Smooth muscle cell (in vitro differentiated cells): ENCODE results near the gene LAMB3. TPM values are rescaled to one million over a fixed set of nuclear protein-coding genes. Genes with fewer than 3 reads are reported as not detected.
A peak's percentile ranks its signal among the peaks of the same experiment; 100 is the strongest.

Source experiments
- DNase-seq: peaks from one replicate; lab custom pipeline; 2025; ENCODE audit not compliant: unreplicated experiment; lab: John Stamatoyannopoulos, UW
- H2AFZ ChIP-seq: fragments of 200-600 bp; sonication (generic); 2 replicates; pipeline ENCODE4 v1.6.0; 2016; ENCODE audit warnings: antibody characterized with exemption, low read depth, mild to moderate bottlenecking
- H3F3A ChIP-seq: fragments of 200-600 bp; sonication (generic); 2 replicates; pipeline ENCODE4 v1.6.0; 2017; ENCODE audit warnings: antibody characterized with exemption, low read depth
- H3K27ac ChIP-seq: fragments of 200-600 bp; sonication (generic); 2 replicates; pipeline ENCODE4 v1.5.1; 2016; ENCODE audit warnings: low read depth, mild to moderate bottlenecking
- H3K27me3 ChIP-seq: fragments of 200-600 bp; sonication (generic); 2 replicates; pipeline ENCODE4 v1.6.1; 2016; ENCODE audit warnings: low read depth, mild to moderate bottlenecking
- H3K36me3 ChIP-seq: fragments of 200-600 bp; sonication (generic); 2 replicates; pipeline ENCODE4 v1.5.1; 2016; ENCODE audit warnings: low read depth
- H3K4me1 ChIP-seq: fragments of 200-600 bp; sonication (generic); 2 replicates; pipeline ENCODE4 v1.5.1; 2016; ENCODE audit warnings: low read depth
- H3K4me2 ChIP-seq: fragments of 200-600 bp; sonication (generic); 2 replicates; pipeline ENCODE4 v1.6.0; 2016; ENCODE audit warnings: mild to moderate bottlenecking
- H3K4me3 ChIP-seq: fragments of 200-600 bp; sonication (generic); 2 replicates; pipeline ENCODE4 v1.5.1; 2016; ENCODE audit warnings: mild to moderate bottlenecking
- H3K79me2 ChIP-seq: fragments of 200-600 bp; sonication (generic); 2 replicates; pipeline ENCODE4 v1.6.0; 2016; ENCODE audit warnings: low read depth, mild to moderate bottlenecking
- H3K9ac ChIP-seq: fragments of 200-600 bp; sonication (generic); 2 replicates; pipeline ENCODE4 v1.6.0; 2016; ENCODE audit warnings: low read depth
- H3K9me3 ChIP-seq: fragments of 200-600 bp; sonication (generic); replicated peaks from 2 replicates; pipeline ENCODE4 v1.5.1; 2016; ENCODE audit warnings: low read depth
- H4K20me1 ChIP-seq: fragments of 200-600 bp; sonication (generic); 2 replicates; pipeline ENCODE4 v1.6.0; 2016; ENCODE audit warnings: low read depth
- WGBS: methylation state at CpG from one replicate; pipeline ENCODE4 v1.1.7; 2016; ENCODE audit warnings: low lambda C conversion rate; 5-methylcytosine and 5-hydroxymethylcytosine counted together
- polyA plus RNA-seq: library from polyadenylated mRNA; unstranded; fragments of >200 nt; fragmentation: Nextera tagmentation; extraction: Ambion mirVana; gene quantifications from 2 replicates; pipeline ENCODE4 v1.2.1, GENCODE V29; 2016
- total RNA-seq: library from RNA; depleted of rRNA; stranded (reverse); fragments of >200 nt; gene quantifications from 2 replicates; pipeline ENCODE4 v1.2.3, GENCODE V29; 2014
- TF ChIP-seq, protein P1 (sequence below): fragments of 200-600 bp; sonication (generic); IDR thresholded peaks from 2 replicates; pipeline ENCODE4 v1.5.1; 2017; ENCODE audit warnings: borderline replicate concordance, mild to moderate bottlenecking, antibody characterized with exemption; ENCODE audit not compliant: insufficient read depth, poor library complexity, severe bottlenecking

Gene LAMB3
- total and polyA plus RNA-seq, 2 experiments from 2014 or later: 17.0 to 24.0 TPM

DNA sequence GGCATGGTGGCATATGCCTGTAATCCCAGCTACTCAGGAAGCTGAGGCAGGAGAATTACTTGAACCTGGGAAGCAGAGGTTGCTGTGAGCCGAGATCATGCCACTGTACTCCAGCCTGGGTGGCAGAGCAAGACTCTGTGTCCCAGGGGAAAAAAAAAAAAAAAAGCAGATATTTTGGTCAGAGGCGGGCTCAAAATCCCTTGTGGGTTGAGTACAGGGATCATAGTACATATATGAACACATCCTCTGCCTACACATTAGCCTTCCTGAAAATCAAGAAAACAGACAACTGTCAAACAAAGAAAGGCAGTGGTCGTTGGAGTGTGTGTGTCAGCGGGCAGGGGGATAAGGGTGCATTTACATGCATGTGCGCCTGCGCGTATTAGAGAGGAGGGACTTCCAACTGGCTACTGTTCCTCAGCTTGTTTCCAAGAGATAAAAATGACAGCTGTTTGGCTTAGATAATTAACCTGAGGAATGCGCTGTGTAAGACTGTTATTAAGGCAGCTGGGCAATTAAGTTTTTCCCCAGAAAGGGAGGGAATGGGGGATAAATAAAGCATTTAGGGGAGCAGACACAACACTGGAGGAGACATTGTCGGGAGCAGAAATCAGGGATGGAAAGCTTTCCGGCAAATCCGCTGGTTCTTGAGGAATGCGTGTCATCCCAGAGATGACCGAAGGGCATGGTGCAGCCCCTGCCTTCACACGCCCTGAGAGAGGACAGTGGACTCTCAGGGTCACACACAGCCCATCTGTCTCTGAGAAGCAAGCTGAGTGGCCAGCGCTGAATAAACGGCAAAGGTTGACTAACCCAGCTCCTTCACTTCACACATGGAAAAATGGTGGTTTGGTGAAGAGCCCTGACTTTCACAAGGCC, 6.4 kb downstream of the LAMB3 start:
- Histone ChIP-seq H3K27me3 (no peaks in the 10 kb centered on the region), H3K4me3 (no peak overlapping the region), H3K4me1 (peaks cover 6% of the 10 kb centered on the region), H4K20me1 (peaks cover 36% of the 10 kb centered on the region), H3K9me3 (no peaks in the 10 kb centered on the region), H2AFZ (no peak overlapping the region), H3F3A (peaks cover 14% of the 10 kb centered on the region), H3K36me3 (no peaks in the 10 kb centered on the region), H3K9ac (no peak overlapping the region), H3K27ac (no peak overlapping the region), H3K4me2 (peak overlapping the region; percentile 33), H3K79me2 (no peaks in the 10 kb centered on the region)
- TF ChIP-seq, protein P1, sequence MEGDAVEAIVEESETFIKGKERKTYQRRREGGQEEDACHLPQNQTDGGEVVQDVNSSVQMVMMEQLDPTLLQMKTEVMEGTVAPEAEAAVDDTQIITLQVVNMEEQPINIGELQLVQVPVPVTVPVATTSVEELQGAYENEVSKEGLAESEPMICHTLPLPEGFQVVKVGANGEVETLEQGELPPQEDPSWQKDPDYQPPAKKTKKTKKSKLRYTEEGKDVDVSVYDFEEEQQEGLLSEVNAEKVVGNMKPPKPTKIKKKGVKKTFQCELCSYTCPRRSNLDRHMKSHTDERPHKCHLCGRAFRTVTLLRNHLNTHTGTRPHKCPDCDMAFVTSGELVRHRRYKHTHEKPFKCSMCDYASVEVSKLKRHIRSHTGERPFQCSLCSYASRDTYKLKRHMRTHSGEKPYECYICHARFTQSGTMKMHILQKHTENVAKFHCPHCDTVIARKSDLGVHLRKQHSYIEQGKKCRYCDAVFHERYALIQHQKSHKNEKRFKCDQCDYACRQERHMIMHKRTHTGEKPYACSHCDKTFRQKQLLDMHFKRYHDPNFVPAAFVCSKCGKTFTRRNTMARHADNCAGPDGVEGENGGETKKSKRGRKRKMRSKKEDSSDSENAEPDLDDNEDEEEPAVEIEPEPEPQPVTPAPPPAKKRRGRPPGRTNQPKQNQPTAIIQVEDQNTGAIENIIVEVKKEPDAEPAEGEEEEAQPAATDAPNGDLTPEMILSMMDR: no peak
- DNase-seq: no peak
- WGBS: 72% methylated on average over 16 of the region's 16 CpGs

DNA sequence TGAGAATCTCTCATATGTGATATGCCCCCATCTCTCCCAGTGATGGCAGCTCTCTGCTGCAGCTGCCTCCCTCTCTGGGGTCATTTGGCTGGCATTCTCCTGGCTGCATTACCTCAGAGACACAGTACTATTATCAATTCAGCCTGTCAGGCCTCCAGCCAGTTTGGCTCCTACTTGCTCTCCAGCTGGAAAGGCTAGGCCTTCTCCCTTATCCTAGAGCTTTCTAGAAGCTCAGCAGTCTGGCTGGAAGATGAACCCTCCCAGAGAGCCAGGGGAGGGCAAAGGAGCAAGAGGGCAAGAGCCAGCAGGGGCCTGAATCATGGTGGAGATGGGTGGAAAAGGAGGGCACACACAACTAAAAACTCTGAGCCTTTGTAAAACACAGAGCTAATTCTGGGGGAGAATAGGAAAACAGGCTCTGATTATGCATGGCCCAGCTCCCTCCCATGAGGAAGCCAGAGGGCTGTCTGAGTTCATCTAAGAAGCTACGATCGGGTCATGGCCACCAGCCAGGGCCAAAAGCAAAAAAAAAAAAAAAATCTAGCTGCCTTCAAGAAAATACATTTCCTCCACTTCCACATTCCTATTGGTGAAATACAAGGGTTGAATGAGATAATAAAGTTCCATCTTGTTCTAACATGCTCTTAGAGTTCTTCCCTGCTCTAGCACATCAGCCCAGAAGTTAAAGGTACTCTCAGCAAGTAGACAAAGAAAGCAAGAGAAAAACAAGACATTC, 8.8 kb downstream of the LAMB3 start:
- Histone ChIP-seq H3K4me2 (no peak overlapping the region), H3F3A (peaks cover 6% of the 10 kb centered on the region), H3K27me3 (no peaks in the 10 kb centered on the region), H3K4me1 (no peaks in the 10 kb centered on the region), H4K20me1 (peaks cover 43% of the 10 kb centered on the region), H3K27ac (no peak overlapping the region), H3K36me3 (no peaks in the 10 kb centered on the region), H3K79me2 (no peaks in the 10 kb centered on the region), H3K9ac (no peak overlapping the region), H3K9me3 (no peaks in the 10 kb centered on the region), H3K4me3 (no peak overlapping the region), H2AFZ (no peak overlapping the region)
- no peak for DNase-seq
- 68% methylated on average over 2 of the region's 2 CpGs for WGBS
- TF ChIP-seq, protein P1: no peak

DNA sequence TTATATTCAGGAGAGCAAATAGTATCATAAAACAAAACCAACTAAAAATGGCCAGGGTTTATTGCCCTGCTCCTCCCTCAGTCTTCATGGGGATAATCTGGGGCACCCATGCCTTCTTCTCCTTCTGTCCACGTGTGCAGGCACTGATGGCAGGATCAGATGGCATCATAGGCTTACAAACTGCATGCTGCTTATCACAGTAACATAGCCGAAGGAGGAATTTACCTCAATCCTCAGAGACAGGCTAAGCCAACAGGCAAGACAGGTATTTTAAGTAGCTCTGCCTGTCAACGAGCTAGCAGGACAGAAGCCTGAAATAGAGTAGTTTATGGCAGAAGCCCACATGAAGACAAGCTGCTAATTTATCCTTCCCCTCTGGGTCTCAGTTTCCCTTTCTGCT, 9.4 kb downstream of the LAMB3 start:
- no peak for DNase-seq
- H3K79me2 ChIP-seq: no peaks in the 10 kb centered on the region
- no peaks in the 10 kb centered on the region for H3K27me3 ChIP-seq
- 51% methylated on average over 3 of the region's 3 CpGs for WGBS
- no peak overlapping the region for H3K27ac ChIP-seq
- TF ChIP-seq, protein P1: no peak
- H3K9ac ChIP-seq: no peak overlapping the region
- H3K9me3 ChIP-seq: no peaks in the 10 kb centered on the region
- no peaks in the 10 kb centered on the region for H3K36me3 ChIP-seq
- H3K4me3 ChIP-seq: no peak overlapping the region
- no peak overlapping the region for H3K4me2 ChIP-seq
- H3F3A ChIP-seq: no peaks in the 10 kb centered on the region
- H4K20me1 ChIP-seq: peaks cover 43% of the 10 kb centered on the region
- no peaks in the 10 kb centered on the region for H3K4me1 ChIP-seq
- H2AFZ ChIP-seq: no peak overlapping the region
